Panc1 (cell line): ENCODE measurements around the gene PRKCA. TPM values are rescaled to one million over a fixed set of nuclear protein-coding genes. Genes with fewer than 3 reads are reported as not detected.

Experiments used
- ATAC-seq: fragments of 200-7000 bp; cut with Tn5 transposase; 2 replicates; pipeline ENCODE4 v1.9.1; 2020; ENCODE audit warnings: mild to moderate bottlenecking, moderate library complexity
- BruUV-seq: library from RNA; stranded (reverse); fragments of 400-500 nt; replicated peaks from 2 replicates; lab custom pipeline; 2021; lab: Mats Ljungman, UMichigan
- CTCF ChIA-PET: fragments of 300-600 bp; sonication (Branson Sonifier 250); formaldehyde crosslinking; loops from one replicate; lab custom pipeline; 2022; ENCODE audit warnings: antibody characterized with exemption; lab: Charles Lee
- POLR2A ChIA-PET: fragments of 300-600 bp; sonication (Branson Sonifier 250); formaldehyde crosslinking; loops from one replicate; lab custom pipeline; 2022; ENCODE audit warnings: antibody characterized with exemption; lab: Charles Lee
- DNase-seq: peaks from one replicate; pipeline ENCODE4 v3.0.0-alpha.2; 2010; ENCODE audit warnings: low read depth, low spot score
- H3K27ac ChIP-seq: 2 replicates; pipeline ENCODE4 v1.5.1; 2011; ENCODE audit warnings: mild to moderate bottlenecking, low read length, inconsistent platforms
- H3K27me3 ChIP-seq: fragments of 200-500 bp; sonication (Bioruptor generic); 2 replicates; pipeline ENCODE4 v1.6.0; 2014; ENCODE audit warnings: low read length, inconsistent platforms; ENCODE audit not compliant: control insufficient read depth, insufficient read depth
- H3K36me3 ChIP-seq: fragments of 200-500 bp; sonication (Bioruptor generic); 2 replicates; pipeline ENCODE4 v1.5.1; 2014; ENCODE audit warnings: inconsistent platforms, mild to moderate bottlenecking, low read length, moderate library complexity; ENCODE audit not compliant: control insufficient read depth, insufficient read depth
- H3K4me1 ChIP-seq: 2 replicates; pipeline ENCODE4 v1.5.1; 2011; ENCODE audit warnings: inconsistent platforms, mild to moderate bottlenecking, low read length, moderate library complexity; ENCODE audit not compliant: control insufficient read depth, insufficient read depth
- H3K4me3 ChIP-seq, 2 experiments: 2 replicates each; pipeline ENCODE4 v1.5.1; 2011 to 2012; ENCODE audit warnings: low read depth in 2 of 2, low read length in 2 of 2, mild to moderate bottlenecking in 2 of 2, inconsistent platforms in 1 of 2, moderate library complexity in 1 of 2
- H3K9me3 ChIP-seq: fragments of 200-500 bp; sonication (Bioruptor generic); 2 replicates; pipeline ENCODE4 v1.5.1; 2014; ENCODE audit warnings: low read depth, mild to moderate bottlenecking, inconsistent platforms, low read length, moderate library complexity; ENCODE audit not compliant: control insufficient read depth, insufficient read depth
- CTCF ChIP-seq: fragments of 450-650 bp; IDR thresholded peaks from 2 replicates; pipeline ENCODE4 v1.5.1; 2017; ENCODE audit warnings: mild to moderate bottlenecking
- POLR2AphosphoS5 ChIP-seq: IDR thresholded peaks from 2 replicates; pipeline ENCODE4 v1.6.1; 2012; ENCODE audit warnings: mild to moderate bottlenecking, low read depth, low read length, moderate library complexity
- REST ChIP-seq, 2 experiments: IDR thresholded peaks; 2 replicates each; pipeline ENCODE4 v1.6.1; 2011 to 2012; ENCODE audit warnings: low read depth in 2 of 2, control low read depth in 1 of 2, low read length in 1 of 2, mild to moderate bottlenecking in 1 of 2, moderate library complexity in 1 of 2; ENCODE audit not compliant: insufficient read depth in 1 of 2
- SIN3A ChIP-seq: IDR thresholded peaks from 2 replicates; pipeline ENCODE4 v1.6.1; 2012; ENCODE audit warnings: low read depth, mild to moderate bottlenecking, low read length, moderate library complexity, borderline replicate concordance; ENCODE audit not compliant: insufficient read depth
- TCF7L2 ChIP-seq: IDR thresholded peaks from 2 replicates; pipeline ENCODE4 v1.6.1; 2011; ENCODE audit warnings: mild to moderate bottlenecking, low read depth, low read length, inconsistent platforms
- in situ Hi-C: cut with HindIII; loops from 2 replicates; pipeline ENCODE4 v1.10.0; 2016; ENCODE audit warnings: low sequenced_read_pairs, low pct_unique_long_range_greater_than_20kb
- intact Hi-C: fragments of 100-400 bp; cut with micrococcal nuclease; formaldehyde crosslinking; loops from one replicate; pipeline ENCODE4 v1.10.0; 2022; ENCODE audit not compliant: unreplicated experiment
- total RNA-seq: library from RNA; stranded (reverse); gene quantifications from one replicate; pipeline ENCODE4 v1.2.1, GENCODE V29; 2021; ENCODE audit not compliant: unreplicated experiment

PRKCA gene
- total RNA-seq, 1 experiment from 2014 or later, result 53.0 TPM

DNA sequence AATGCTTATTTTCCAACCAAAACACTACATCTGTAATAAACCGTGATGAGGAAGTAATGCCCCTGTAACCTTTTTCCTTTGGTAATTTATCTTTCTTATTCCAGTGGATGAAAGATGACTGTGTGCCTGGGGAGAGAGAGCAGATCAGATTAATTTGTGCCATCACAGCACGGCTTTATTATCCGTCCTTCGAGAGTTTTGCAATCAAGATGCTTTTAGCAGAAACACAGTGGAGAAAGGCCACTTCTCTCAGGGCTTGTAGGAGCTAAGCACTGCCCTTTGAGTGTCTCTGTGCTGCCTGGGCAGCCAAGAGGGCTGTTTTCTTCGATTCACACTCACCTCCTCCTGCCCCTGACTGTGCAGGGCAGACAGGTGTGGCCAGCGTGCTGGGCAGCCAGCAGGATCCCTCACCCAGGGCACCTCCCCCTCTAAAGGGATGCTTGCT is 190.2 kb downstream of the PRKCA start:
- ChIA-PET CTCF (no interaction called here), POLR2A (no interaction called here)
- DNase-seq (no peak), ATAC-seq (peak; percentile 43; the same call in 1 of the 2 replicates)
- intact Hi-C loops, result no loop called here
- BruUV-seq, result no TSS peak
- Histone ChIP-seq H3K9me3 (no peaks in the 10 kb centered on the region), H3K4me1 (peaks cover 16% of the 10 kb centered on the region), H3K36me3 (no peaks in the 10 kb centered on the region), H3K27me3 (no peaks in the 10 kb centered on the region), H3K4me3 (no peak overlapping the region), H3K27ac (no peak overlapping the region; the same call in 1 of the 2 replicates)
- TF ChIP-seq POLR2AphosphoS5, result no peak
- in situ Hi-C loops, result no loop called here

GRCh38 chr17:66493283-66494019 is 191.0 kb downstream of the PRKCA start:
- BruUV-seq, result no TSS peak
- intact Hi-C loops (no loop called here), in situ Hi-C loops (no loop called here)
- CTCF ChIA-PET, result no interaction called here
- TF ChIP-seq SIN3A (no peak), REST (IDR thresholded peaks at IDR 0.05; ENCODE audit: insufficient read depth in 1 of 2, low read depth in 2 of 2, low read length in 1 of 2) (no peak), POLR2AphosphoS5 (no peak), TCF7L2 (no peak), CTCF (no peak)
- peak; percentile 52 for ATAC-seq
- POLR2A ChIA-PET, result no interaction called here
- Histone ChIP-seq H3K36me3 (no peaks in the 10 kb centered on the region), H3K4me3 (no peak overlapping the region), H3K27ac (0 out of 2 replicates have a peak overlapping the region, but pooled peaks have one; percentile 39), H3K9me3 (no peaks in the 10 kb centered on the region), H3K4me1 (peaks cover 16% of the 10 kb centered on the region), H3K27me3 (no peaks in the 10 kb centered on the region)
- DNase-seq, result no peak
